ENCODE measurements around the gene CNN2.

CNN2 gene

DNA sequence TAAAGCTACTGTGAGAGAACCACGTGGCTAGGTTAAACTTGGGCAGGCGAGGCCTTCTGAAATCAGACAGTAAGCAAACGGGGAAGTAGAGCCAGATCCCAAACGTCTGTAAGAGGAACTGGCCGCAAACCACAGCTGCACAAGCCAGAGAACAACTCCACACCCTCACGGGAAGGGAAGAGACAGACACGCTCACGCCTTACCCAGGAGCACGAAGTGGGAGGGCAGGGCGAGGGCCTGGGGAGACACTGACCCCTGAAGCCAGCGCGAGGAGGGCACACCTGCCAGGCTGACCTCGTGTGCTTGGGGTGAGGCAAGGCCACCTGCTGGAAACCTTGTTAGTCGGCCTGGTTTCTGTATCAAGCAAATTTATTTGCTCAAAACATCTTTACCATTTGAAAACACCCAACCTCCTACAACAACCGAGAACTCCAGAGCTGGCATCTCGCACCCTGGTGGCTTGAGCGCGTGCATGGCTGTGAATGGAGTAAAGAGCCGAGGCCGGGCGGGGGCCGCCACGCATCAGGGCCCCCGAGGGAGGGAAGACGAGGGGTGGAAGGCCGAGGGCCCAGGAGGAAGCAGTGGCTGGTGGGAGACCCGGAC is 61.5 kb downstream of the CNN2 start:
- Histone ChIP-seq H3K4me3 (ENCODE audit: low read depth in 1 of 5, low read length in 5 of 5) (no peak overlapping the region), H3K36me3 (ENCODE audit: control insufficient read depth in 5 of 5, insufficient read depth in 5 of 5, low read length in 5 of 5) (peaks cover 0 to 75% (median 54%) of the 10 kb centered on the region in 5 donors), H3K27me3 (ENCODE audit: control insufficient read depth in 5 of 5, insufficient read depth in 4 of 5, low read length in 5 of 5) (no peaks in the 10 kb centered on the region), H3K9me3 (ENCODE audit: control insufficient read depth in 5 of 5, low read length in 5 of 5) (no peaks in the 10 kb centered on the region), H3K9ac (ENCODE audit: low read length in 5 of 5) (peak overlapping the region in 2 of 5 donors; percentile 30 to 43), H3K27ac (ENCODE audit: low read depth, low read length) (peak overlapping the region; percentile 82), H3K4me1 (ENCODE audit: control insufficient read depth in 5 of 5, insufficient read depth in 5 of 5, low read length in 5 of 5) (peaks cover 3 to 58% (median 38%) of the 10 kb centered on the region in 5 donors)

DNA sequence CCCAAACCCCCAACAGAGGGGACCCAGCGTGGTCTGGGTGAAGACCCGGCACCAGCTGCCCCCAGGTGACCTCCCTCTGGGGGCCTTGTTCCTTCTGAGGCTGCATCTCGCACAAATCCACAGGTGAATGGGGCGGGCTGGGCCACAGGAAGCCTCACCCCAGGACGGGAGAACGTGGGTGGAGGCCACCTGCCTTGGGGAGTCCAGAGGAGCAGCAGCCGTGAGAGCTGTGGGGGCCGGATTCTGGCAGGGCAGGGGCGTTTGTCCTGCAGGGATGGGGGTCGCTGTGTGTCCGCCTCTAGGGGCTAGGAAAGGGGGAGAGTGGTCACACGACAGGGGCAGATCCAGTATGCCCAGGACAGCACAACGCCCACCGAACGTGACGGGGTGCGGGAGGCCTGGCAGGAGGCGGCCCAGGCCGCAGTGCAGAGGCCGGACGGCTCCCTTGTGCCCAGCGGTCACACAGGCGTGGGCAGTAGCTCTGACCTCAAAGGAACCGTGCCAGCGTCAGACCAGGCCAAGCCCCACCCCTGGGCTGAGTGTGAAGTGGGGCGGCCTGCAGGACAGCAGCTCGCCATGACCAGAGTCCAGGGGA is 62.1 kb downstream of the CNN2 start:
- H3K27ac ChIP-seq (ENCODE audit: low read depth, low read length), result peak overlapping the region; percentile 82
- no peaks in the 10 kb centered on the region for H3K9me3 ChIP-seq (ENCODE audit: control insufficient read depth in 5 of 5, low read length in 5 of 5)
- H3K9ac ChIP-seq (ENCODE audit: low read length in 5 of 5), result peak overlapping the region in 2 of 5 donors; percentile 30 to 43
- peaks cover 3 to 58% (median 38%) of the 10 kb centered on the region in 5 donors for H3K4me1 ChIP-seq (ENCODE audit: control insufficient read depth in 5 of 5, insufficient read depth in 5 of 5, low read length in 5 of 5)
- H3K27me3 ChIP-seq (ENCODE audit: control insufficient read depth in 5 of 5, insufficient read depth in 4 of 5, low read length in 5 of 5), result no peaks in the 10 kb centered on the region
- peaks cover 0 to 76% (median 59%) of the 10 kb centered on the region in 5 donors for H3K36me3 ChIP-seq (ENCODE audit: control insufficient read depth in 5 of 5, insufficient read depth in 5 of 5, low read length in 5 of 5)
- no peak overlapping the region for H3K4me3 ChIP-seq (ENCODE audit: low read depth in 1 of 5, low read length in 5 of 5)

Data from subcutaneous abdominal adipose tissue (tissue), 5 donors.